Ascending aorta (tissue), 2 donors: ENCODE data around the gene FBH1. TPM values are rescaled to one million over a fixed set of nuclear protein-coding genes. Genes with fewer than 3 reads are reported as not detected.

Source experiments
- DNase-seq, 2 donors: peaks; one replicate each; pipeline ENCODE4 v3.0.0-alpha.2; 2019; ENCODE audit warnings: low spot score in 2 of 2
- H3K27ac ChIP-seq, 2 donors: fragments of 200-600 bp; sonication (generic); one replicate each; pipeline ENCODE4 v1.5.1; 2016 to 2017; ENCODE audit warnings: mild to moderate bottlenecking in 1 of 2
- H3K27me3 ChIP-seq: fragments of 200-600 bp; sonication (generic); one replicate; pipeline ENCODE4 v1.5.1; 2017
- H3K36me3 ChIP-seq, 2 donors: fragments of 200-600 bp; sonication (generic); one replicate each; pipeline ENCODE4 v1.5.1; 2016
- H3K4me1 ChIP-seq, 2 donors: fragments of 200-600 bp; sonication (generic); one replicate each; pipeline ENCODE4 v1.5.1; 2016 to 2017; ENCODE audit warnings: mild to moderate bottlenecking in 1 of 2
- H3K4me3 ChIP-seq, 2 donors: fragments of 200-600 bp; sonication (generic); one replicate each; pipeline ENCODE4 v1.5.1; 2016 to 2017; ENCODE audit warnings: mild to moderate bottlenecking in 1 of 2
- H3K9me3 ChIP-seq, 2 donors: fragments of 200-600 bp; sonication (generic); one replicate each; pipeline ENCODE4 v1.5.1; 2016
- intact Hi-C: fragments of 100-400 bp; cut with DNase I; formaldehyde crosslinking; loops from one replicate; pipeline ENCODE4 v1.15.1; 2023
- total RNA-seq: library from RNA; depleted of rRNA; stranded (reverse); fragments of >200 nt; gene quantifications from one replicate; pipeline ENCODE4 v1.1.0, GENCODE V29; 2016
- TF ChIP-seq, protein P1 (sequence below), 3 experiments: fragments of 200-600 bp in 2 of 3; fragments of 450-650 bp in 1 of 3; sonication (generic) in 2 of 3; IDR thresholded peaks; one replicate each; pipeline ENCODE4 v1.5.1; 2016 to 2019; ENCODE audit warnings: antibody characterized with exemption in 3 of 3, mild to moderate bottlenecking in 1 of 3, moderate library complexity in 1 of 3

The FBH1 gene
- total RNA-seq, 1 donor from 2014 or later: 43.0 TPM

DNA sequence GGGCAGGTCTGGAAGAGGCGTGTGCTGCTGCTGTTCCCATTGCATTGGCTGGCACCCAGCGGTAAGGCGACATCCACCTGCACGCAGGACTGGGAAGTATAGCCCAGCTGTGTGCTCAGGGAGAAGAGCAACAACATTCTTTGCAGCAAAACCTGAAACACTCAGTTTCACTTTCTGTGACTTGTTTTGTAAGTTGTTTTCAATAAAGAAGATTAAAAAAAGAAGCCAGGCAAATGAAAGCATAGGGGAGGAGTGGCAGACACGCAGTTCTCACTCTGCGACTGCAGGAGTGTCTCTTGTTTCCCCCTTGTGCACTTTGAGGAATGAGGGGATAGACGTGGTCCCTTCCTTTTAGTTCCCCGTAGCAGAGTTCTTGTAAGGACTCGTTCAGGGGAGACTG lies 5.8 kb downstream of the FBH1 start:
- intact Hi-C loops: no loop called here
- DNase-seq: peak in 1 of 2 donors; percentile 49
- H3K4me1 ChIP-seq: peaks cover 0 to 15% of the 10 kb centered on the region in 2 donors
- H3K9me3 ChIP-seq: no peaks in the 10 kb centered on the region
- H3K27ac ChIP-seq: no peak overlapping the region
- no peak overlapping the region for H3K4me3 ChIP-seq
- H3K36me3 ChIP-seq: peaks cover 20 to 33% of the 10 kb centered on the region in 2 donors
- H3K27me3 ChIP-seq: no peaks in the 10 kb centered on the region
- TF ChIP-seq, protein P1, sequence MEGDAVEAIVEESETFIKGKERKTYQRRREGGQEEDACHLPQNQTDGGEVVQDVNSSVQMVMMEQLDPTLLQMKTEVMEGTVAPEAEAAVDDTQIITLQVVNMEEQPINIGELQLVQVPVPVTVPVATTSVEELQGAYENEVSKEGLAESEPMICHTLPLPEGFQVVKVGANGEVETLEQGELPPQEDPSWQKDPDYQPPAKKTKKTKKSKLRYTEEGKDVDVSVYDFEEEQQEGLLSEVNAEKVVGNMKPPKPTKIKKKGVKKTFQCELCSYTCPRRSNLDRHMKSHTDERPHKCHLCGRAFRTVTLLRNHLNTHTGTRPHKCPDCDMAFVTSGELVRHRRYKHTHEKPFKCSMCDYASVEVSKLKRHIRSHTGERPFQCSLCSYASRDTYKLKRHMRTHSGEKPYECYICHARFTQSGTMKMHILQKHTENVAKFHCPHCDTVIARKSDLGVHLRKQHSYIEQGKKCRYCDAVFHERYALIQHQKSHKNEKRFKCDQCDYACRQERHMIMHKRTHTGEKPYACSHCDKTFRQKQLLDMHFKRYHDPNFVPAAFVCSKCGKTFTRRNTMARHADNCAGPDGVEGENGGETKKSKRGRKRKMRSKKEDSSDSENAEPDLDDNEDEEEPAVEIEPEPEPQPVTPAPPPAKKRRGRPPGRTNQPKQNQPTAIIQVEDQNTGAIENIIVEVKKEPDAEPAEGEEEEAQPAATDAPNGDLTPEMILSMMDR (IDR thresholded peaks at IDR 0.05): no peak

DNA sequence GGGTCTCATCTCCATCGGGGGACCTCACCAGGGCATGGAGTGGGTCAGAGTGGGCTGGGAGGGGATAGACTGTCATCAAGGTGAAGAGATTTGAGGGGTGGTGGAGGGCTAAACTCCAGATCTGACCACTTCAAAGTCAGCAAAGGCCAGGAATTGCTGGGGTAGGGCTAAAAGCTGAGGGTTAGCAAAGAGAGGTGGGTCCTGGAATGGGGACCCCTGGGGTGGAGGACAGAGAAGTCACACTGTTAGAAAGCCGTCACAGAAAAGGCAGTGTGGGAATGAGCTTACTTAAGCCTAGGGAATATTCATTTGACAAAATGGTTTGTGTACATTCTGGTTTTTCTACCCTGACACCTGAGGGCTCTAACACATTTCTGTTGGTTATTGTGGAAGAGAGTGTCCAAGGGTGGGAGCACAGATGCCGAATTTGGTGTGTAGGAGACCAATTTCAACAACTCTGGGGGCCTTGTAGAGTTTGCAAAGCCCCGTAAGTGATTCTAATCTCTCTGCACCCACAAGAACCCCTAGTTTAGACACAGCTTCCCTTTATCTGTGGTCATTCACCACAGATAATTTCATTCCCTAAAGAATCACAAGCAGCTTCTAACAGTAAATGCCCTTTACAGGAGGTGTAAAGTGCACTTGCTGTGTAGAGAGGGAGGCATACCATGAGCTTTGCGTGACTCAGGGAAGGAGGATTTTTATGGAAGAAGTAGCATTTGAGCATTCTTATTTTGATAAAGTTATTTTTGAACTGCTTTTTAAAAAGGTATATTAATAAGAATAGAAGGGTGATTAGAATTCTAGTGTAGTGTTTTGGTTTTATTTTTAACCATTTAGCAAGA lies 6.4 kb downstream of the FBH1 start:
- Histone ChIP-seq H3K27ac (no peak overlapping the region), H3K27me3 (no peaks in the 10 kb centered on the region), H3K4me3 (no peak overlapping the region), H3K36me3 (peaks cover 20 to 33% of the 10 kb centered on the region in 2 donors), H3K4me1 (peaks cover 0 to 9% of the 10 kb centered on the region in 2 donors), H3K9me3 (no peaks in the 10 kb centered on the region)
- TF ChIP-seq, protein P1 (IDR thresholded peaks at IDR 0.05): no peak
- intact Hi-C loops: no loop called here
- DNase-seq: peak in 1 of 2 donors; percentile 43

DNA sequence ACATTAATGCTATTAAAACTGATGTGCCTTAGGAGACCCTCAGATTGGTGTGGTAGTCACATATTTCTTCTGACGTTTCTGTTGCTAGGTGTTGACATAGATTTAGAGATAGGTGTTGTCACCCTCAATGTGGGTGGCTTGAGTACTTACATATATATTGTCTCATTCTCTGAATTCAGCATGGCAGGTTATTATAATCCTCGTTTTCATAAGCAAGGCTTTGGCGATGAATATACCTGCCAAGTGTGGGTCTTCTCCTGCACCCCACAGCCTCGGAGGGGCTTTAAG lies 7.0 kb downstream of the FBH1 start:
- Histone ChIP-seq H3K27me3 (no peaks in the 10 kb centered on the region), H3K27ac (no peak overlapping the region), H3K4me3 (no peak overlapping the region), H3K4me1 (peaks cover 0 to 3% of the 10 kb centered on the region in 2 donors), H3K36me3 (peaks cover 20 to 33% of the 10 kb centered on the region in 2 donors), H3K9me3 (no peaks in the 10 kb centered on the region)
- DNase-seq: peak in 1 of 2 donors; percentile 16
- TF ChIP-seq, protein P1 (IDR thresholded peaks at IDR 0.05): no peak
- intact Hi-C loops: no loop called here

DNA sequence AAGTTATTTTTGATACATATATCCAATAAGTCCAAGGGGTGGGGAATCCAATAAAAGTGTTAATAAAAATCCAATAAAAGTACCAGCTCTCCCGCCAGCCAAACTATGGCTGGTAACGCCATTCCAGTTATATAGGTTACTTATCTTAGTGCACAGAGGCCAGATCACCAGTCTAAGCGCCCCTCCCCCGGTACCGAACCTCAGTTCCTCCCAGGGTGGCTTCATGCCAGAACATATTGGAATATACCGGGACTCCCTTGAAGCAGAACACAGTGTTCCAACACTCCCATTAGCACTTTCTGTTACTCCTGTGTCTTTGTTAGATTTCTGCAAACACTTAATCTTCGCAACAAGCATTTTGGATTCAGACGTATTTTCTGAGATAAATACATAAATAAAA lies 7.5 kb downstream of the FBH1 start:
- no peak overlapping the region for H3K4me3 ChIP-seq
- H3K4me1 ChIP-seq: peaks cover 0 to 3% of the 10 kb centered on the region in 2 donors
- intact Hi-C loops: no loop called here
- no peak overlapping the region for H3K27ac ChIP-seq
- TF ChIP-seq, protein P1 (IDR thresholded peaks at IDR 0.05): no peak
- DNase-seq: no peak
- no peaks in the 10 kb centered on the region for H3K27me3 ChIP-seq
- H3K36me3 ChIP-seq: peaks cover 20 to 33% of the 10 kb centered on the region in 2 donors
- no peaks in the 10 kb centered on the region for H3K9me3 ChIP-seq

DNA sequence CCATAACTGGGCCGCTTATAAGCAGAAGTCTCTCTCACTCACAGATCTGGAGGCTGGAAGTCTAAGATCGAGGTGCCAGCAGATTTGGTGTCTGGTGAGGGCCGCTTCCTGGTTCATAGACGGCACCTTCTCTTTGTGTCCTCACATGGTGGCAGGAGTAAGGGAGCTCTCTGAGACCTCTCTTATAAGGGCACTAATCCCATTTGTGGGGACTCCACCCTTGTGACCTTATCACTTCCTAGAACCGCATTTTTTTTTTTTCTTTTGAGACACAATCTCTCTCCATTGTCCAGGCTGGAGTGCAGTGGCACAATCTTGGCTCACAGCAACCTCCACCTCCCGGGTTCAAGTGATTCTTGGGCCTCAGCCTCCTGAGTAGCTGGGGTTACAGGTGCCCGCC lies 8.1 kb downstream of the FBH1 start:
- Histone ChIP-seq H3K36me3 (peaks cover 20 to 33% of the 10 kb centered on the region in 2 donors), H3K27me3 (no peaks in the 10 kb centered on the region), H3K4me1 (no peaks in the 10 kb centered on the region), H3K9me3 (no peaks in the 10 kb centered on the region), H3K4me3 (no peak overlapping the region), H3K27ac (no peak overlapping the region)
- intact Hi-C loops: no loop called here
- peak in 1 of 2 donors; percentile 12 for DNase-seq
- TF ChIP-seq, protein P1 (IDR thresholded peaks at IDR 0.05): no peak
